Measurements from ENCODE around the gene HOXB3. TPM values are rescaled to one million over a fixed set of nuclear protein-coding genes. Genes with fewer than 3 reads are reported as not detected.
"Not testable (repeated sequence)": the region's sequence is repeated elsewhere in the genome, so short reads cannot be mapped to it uniquely, and the experiment has no call there.

Gene HOXB3
- total and polyA plus RNA-seq, 5 experiments from 2014 or later = 0.19 to 8.1 (median 7.2) TPM; not detected in 2

DNA sequence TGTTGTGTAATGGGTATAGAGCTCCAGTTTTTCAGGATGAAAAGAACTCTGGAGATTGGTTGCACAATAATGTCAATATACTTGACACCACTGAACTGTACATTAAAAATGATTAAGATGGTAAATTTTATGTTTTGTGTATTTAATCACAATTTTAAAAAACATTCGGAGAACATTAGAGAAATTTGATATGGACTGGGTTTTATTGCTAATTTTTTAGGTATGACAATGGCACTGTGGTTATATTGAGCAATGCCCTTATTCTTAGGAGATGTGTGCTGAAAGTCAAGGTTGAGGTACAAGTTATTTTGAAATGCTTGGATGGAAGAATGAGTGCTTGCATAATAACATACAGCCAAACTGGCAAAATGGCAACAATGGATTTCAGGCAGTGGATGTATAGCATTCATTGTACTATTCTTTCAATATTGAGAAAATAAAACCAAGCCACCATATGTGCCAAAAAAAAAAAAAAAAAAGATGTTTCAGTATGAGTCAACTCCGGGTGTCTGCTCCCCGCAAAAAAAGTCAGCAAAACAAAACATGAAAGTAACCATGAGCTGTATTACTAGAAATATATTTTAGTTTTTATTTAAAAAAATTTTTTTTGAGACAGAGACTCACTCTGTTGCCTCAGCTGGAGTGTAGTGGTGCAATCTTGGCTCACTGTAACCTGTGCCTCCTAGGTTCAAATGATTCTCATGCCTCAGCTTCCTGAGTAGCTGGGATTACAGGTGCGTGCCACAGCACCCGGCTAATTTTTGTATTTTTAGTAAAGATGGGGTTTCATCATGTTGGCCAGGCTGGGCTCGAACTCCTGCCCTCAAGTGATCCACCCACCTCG lies 79.1 kb downstream of the HOXB3 start:
- H3K27ac Mint-ChIP-seq = peak overlapping the region in 3 of 10 donors; percentile 9 to 51 (median 22)
- POLR2A ChIA-PET = interaction anchor here (0.7 kb wide), 1 partner anchor 42 kb away, joined by 3 read pairs; no protein-coding TSS in a partner anchor
- H3K36me3 Mint-ChIP-seq = no peaks in the 10 kb centered on the region
- DNase-seq = peak in 1 of 10 donors; percentile 13
- no peaks in the 10 kb centered on the region for H3K9me3 Mint-ChIP-seq
- peaks cover 11 to 36% (median 14%) of the 10 kb centered on the region in 5 donors for H3K27me3 Mint-ChIP-seq
- peaks cover 7 to 42% (median 20%) of the 10 kb centered on the region in 4 donors for H3K4me1 Mint-ChIP-seq
- peak overlapping the region in 1 of 10 donors; percentile 9 for H3K4me3 Mint-ChIP-seq
- peak in 1 of 2 donors; percentile 57 for ATAC-seq

DNA sequence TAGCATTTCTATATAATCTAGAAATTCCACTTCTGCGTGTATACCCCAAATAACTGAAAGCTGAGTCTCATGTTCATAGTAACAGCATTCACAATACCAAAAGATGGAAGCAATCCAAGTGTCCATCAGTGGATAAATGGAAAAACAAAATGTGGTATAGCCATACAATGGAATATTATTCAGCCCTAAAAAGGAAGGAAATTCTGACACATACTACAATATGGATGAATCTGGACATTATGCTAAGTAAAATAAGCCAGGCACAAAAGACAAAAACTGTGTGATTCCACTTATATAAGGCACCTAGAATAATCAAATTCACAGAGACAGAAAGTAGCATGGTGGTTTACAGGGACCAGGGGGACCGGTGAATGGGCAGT lies 79.7 kb downstream of the HOXB3 start:
- POLR2A ChIA-PET = no interaction called here
- Mint-ChIP-seq H3K4me3 (no peak overlapping the region), H3K27ac (peak overlapping the region in 1 of 10 donors; percentile 9), H3K9me3 (no peaks in the 10 kb centered on the region), H3K27me3 (peaks cover 6 to 30% (median 12%) of the 10 kb centered on the region in 5 donors), H3K36me3 (no peaks in the 10 kb centered on the region), H3K4me1 (peaks cover 7 to 48% (median 20%) of the 10 kb centered on the region in 4 donors)
- ATAC-seq (no peak), DNase-seq (no peak)

DNA sequence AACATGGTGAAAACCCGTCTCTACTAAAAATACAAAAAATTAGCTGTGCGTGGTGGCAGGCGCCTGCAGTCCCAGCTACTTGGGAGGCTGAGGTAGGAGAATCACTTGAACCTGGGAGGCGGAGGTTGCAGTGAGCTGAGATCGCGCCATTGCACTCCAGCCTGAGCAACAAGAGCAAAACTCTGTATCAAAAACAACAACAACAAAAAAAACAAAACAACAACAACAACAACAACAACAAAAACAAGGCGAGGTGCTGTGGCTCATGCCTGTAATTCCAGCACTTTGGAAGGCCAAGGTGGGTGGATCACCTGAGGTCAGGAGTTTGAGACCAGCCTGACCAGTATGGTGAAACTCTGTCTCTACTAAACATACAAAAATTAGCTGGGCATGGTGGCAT lies 80.3 kb downstream of the HOXB3 start:
- H3K4me3 Mint-ChIP-seq, H3K9me3 Mint-ChIP-seq, ATAC-seq, DNase-seq, H3K27ac Mint-ChIP-seq, H3K36me3 Mint-ChIP-seq: not testable (repeated sequence)
- POLR2A ChIA-PET = interaction anchor here (0.6 kb wide), 2 partner anchors 11 to 30 kb away, joined by 3 to 4 read pairs; no protein-coding TSS in a partner anchor
- H3K27me3 Mint-ChIP-seq = peaks cover 0 to 23% (median 7%) of the 10 kb centered on the region in 5 donors
- peaks cover 7 to 50% (median 20%) of the 10 kb centered on the region in 4 donors for H3K4me1 Mint-ChIP-seq

DNA sequence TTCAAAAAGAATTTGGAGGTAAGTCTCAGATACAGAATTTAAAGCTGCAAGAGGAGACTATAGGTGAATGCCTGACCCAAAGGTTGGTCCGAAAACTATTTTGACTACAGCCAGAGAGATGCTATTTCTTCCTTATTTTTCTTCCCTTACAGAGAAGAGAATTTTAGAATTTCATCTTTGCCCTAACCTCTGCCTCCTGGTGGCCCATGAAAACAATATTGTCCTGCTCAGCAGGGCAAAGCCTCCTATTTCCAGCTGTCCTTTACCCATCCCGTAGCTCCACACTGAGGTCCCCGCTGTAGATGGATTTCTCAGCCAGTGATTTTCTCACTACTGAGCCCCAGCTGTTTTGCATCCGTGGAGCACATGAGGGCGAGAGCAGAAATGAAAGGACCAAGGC lies 83.8 kb downstream of the HOXB3 start:
- POLR2A ChIA-PET = no interaction called here
- no peaks in the 10 kb centered on the region for H3K36me3 Mint-ChIP-seq
- H3K4me1 Mint-ChIP-seq = peaks cover 0 to 20% (median 2%) of the 10 kb centered on the region in 4 donors
- DNase-seq = no peak
- H3K4me3 Mint-ChIP-seq = no peak overlapping the region
- no peaks in the 10 kb centered on the region for H3K9me3 Mint-ChIP-seq
- no peak for ATAC-seq
- peaks cover 5 to 35% (median 14%) of the 10 kb centered on the region in 5 donors for H3K27me3 Mint-ChIP-seq
- peak overlapping the region in 3 of 10 donors; percentile 9 to 82 (median 76) for H3K27ac Mint-ChIP-seq

DNA sequence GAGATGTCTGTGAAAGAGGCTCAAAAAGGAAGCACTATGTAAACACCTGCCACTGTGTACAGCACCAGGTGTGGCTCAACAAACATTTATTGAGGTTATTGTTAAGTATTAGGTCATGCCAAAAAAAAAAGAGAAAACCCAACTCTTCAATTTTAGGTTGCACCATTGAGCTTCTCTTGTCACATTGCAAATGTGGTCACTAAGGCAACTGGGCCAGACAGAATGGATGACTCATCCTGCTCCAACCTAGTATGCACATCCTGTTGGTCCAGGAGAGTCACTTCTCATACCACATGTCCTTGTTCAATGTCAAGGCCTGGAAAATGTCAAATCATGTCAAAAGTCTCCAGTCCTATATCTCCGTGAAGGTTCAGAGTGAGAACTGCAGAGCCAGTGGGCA lies 84.3 kb downstream of the HOXB3 start:
- Mint-ChIP-seq H3K4me1 (peaks cover 0 to 16% (median under 1%) of the 10 kb centered on the region in 4 donors), H3K4me3 (no peak overlapping the region)
- POLR2A ChIA-PET = no interaction called here

DNA sequence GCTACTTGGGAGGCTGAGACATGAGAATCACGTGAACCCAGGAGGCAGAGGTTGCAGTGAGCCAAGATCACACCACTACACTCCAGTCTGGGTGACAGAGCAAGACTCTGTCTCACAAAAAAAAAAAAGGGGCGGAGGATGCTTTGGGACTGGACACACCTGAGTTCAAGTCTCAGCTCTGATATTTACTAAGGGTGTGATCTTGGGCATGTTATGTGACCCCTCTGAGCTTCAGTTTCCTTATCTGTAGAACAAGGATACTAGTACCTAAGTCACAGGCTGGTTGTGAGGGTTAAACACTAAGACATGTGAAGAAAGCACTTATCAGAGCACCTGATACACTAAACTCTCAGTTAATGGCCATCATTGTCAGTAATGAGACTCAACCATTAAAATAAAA lies 85.1 kb downstream of the HOXB3 start:
- Mint-ChIP-seq H3K36me3 (no peaks in the 10 kb centered on the region), H3K27ac (peak overlapping the region in 4 of 10 donors; percentile 3 to 76 (median 58)), H3K4me3 (no peak overlapping the region), H3K9me3 (no peaks in the 10 kb centered on the region), H3K27me3 (peaks cover 6 to 44% (median 14%) of the 10 kb centered on the region in 5 donors), H3K4me1 (peaks cover 0 to 13% (median 0%) of the 10 kb centered on the region in 4 donors)
- DNase-seq = no peak
- ATAC-seq = no peak
- POLR2A ChIA-PET = interaction anchor here (0.6 to 1.3 kb wide), 2 partner anchors 36 to 64 kb away, joined by 3 read pairs; no protein-coding TSS in a partner anchor

More for the DNA sequence above, 84.3 kb downstream of the HOXB3 start:
- no peaks in the 10 kb centered on the region for H3K9me3 Mint-ChIP-seq
- peak overlapping the region in 3 of 10 donors; percentile 9 to 82 (median 76) for H3K27ac Mint-ChIP-seq
- DNase-seq = peak in 1 of 10 donors; percentile 12
- peaks cover 6 to 36% (median 14%) of the 10 kb centered on the region in 5 donors for H3K27me3 Mint-ChIP-seq
- no peaks in the 10 kb centered on the region for H3K36me3 Mint-ChIP-seq
- peak; percentile 72 to 82 for ATAC-seq

DNA sequence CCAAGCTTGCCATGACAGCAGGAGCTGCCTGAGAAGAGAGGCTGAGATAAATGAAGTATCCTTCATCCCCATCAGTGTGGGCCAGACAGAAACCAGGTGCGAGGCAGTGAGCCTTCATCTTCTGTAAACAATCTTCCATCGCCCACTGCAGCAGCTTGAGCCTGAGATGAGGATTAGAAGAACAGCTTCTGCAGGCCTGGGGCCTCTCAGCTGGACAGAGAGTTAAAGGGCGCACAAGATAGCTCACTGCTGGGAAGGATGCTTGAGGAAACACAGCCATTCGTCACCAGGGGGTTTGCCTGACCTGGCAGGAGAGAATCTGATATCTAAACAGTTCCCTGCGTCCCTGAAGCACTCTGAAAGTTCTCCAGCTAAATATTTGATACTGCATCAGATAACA lies 86.3 kb downstream of the HOXB3 start:
- Mint-ChIP-seq H3K27ac (peak overlapping the region in 1 of 10 donors; percentile 63), H3K9me3 (no peaks in the 10 kb centered on the region), H3K4me3 (no peak overlapping the region), H3K4me1 (peaks cover 0 to 13% (median 0%) of the 10 kb centered on the region in 4 donors), H3K36me3 (no peaks in the 10 kb centered on the region), H3K27me3 (peaks cover 8 to 45% (median 14%) of the 10 kb centered on the region in 5 donors)
- ATAC-seq = no peak
- POLR2A ChIA-PET = interaction anchor here (1.3 kb wide), 1 partner anchor 38 kb away, joined by 3 read pairs; no protein-coding TSS in a partner anchor
- DNase-seq = no peak

DNA sequence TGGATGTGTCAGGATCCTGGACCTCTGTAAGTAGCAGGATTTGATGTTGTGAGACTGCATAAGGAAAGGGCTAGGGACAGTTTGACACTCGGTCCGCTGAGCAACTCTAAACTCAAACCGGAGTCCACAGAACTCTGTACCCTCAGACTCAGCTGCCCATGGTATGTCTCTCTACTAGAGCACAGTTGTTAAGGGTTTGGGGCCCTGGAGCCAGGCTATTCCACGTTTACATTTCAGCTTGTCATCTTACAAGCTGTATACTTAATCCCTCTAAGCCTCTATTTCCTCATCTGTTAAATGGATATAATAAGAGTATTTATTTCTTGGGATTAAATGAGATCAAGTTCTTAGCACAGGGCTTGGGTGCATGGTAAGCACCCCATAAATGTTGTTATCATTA lies 87.1 kb downstream of the HOXB3 start:
- Mint-ChIP-seq H3K4me1 (peaks cover 0 to 13% (median 0%) of the 10 kb centered on the region in 4 donors), H3K9me3 (no peaks in the 10 kb centered on the region), H3K27ac (peak overlapping the region in 1 of 10 donors; percentile 63)

DNA sequence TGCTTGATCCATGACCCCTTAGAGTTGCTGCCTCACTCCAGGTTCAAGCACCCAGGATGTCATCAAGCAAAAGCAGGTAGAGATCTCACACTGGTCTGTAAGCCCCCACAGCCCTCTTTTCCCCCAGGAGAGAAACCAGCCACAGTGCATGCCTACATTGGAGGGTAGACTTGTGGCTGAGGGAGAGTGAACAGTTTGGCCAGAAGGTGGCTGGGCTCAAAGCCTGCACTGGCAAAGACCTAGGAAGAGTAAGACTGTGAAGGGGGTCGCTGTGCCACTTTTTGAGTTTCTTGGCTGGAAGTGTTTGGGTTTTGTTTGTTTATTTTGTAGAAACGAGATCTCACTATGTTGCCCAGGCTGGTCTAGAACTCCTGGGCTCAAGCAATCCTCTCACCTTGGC lies 87.7 kb downstream of the HOXB3 start:
- Mint-ChIP-seq H3K9me3 (no peaks in the 10 kb centered on the region), H3K27me3 (peaks cover 8 to 38% (median 14%) of the 10 kb centered on the region in 5 donors), H3K27ac (no peak overlapping the region), H3K4me1 (peaks cover 0 to 13% (median 0%) of the 10 kb centered on the region in 4 donors), H3K36me3 (no peaks in the 10 kb centered on the region), H3K4me3 (no peak overlapping the region)
- POLR2A ChIA-PET = interaction anchor here (1.4 kb wide), 1 partner anchor 39 kb away, joined by 8 read pairs; no protein-coding TSS in a partner anchor
- no peak for ATAC-seq
- no peak for DNase-seq

More for the DNA sequence above, 87.1 kb downstream of the HOXB3 start:
- H3K36me3 Mint-ChIP-seq = no peaks in the 10 kb centered on the region
- no peak for ATAC-seq
- POLR2A ChIA-PET = no interaction called here
- no peak for DNase-seq
- peaks cover 8 to 38% (median 14%) of the 10 kb centered on the region in 5 donors for H3K27me3 Mint-ChIP-seq
- H3K4me3 Mint-ChIP-seq = no peak overlapping the region

DNA sequence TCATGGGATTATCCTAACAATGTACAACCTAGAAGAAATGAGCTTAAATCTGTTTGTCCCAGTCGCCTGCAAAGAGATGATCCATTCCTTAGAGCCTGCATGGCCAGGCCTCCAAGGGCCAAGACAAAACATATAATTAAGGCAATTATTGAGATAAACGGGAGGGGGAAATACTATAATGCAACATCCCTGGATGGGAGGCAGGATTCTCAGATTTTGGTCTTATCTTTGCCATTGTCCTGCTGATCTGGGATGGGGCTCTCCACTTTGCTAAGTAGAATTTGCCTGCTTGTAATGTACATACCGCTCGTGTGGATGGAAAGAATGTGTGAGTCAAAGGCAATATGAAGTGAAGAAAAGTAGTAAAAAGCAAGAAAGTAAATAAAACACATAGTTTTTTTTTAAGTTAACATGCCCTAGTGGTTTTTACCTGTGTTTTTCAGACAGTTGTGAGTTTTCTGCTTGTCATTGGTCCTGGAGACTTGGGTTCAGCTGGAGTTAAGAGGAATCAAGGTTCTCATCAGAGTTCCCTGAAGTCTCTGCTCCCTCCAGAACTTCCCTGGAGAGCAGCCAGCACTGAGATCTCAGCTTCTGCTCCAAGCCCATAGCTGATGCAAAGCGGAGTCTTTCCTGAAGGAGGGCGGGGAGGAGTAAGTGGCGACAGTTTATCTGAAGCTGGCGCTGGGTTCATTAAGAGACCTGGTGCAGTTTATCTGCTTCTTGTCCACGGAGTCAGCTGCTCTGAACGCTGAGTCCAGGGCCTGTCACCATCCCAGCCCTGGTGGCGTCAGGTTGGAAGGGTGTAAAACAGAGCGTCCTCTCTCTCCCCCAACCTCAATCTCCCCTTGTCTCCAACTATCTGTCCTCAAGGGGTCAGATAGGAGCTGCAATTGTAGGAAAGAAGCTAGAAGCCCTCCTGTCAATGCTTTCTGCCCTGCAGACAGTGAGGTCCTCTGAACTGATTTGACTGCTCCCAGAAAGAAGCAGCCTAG lies 89.3 kb downstream of the HOXB3 start:
- H3K27me3 Mint-ChIP-seq = peaks cover 11 to 38% (median 14%) of the 10 kb centered on the region in 5 donors
- POLR2A ChIA-PET = interaction anchor here (0.5 to 1.4 kb wide), 3 partner anchors 36 to 88 kb away, joined by 3 to 8 read pairs (median 4); no protein-coding TSS in a partner anchor

DNA sequence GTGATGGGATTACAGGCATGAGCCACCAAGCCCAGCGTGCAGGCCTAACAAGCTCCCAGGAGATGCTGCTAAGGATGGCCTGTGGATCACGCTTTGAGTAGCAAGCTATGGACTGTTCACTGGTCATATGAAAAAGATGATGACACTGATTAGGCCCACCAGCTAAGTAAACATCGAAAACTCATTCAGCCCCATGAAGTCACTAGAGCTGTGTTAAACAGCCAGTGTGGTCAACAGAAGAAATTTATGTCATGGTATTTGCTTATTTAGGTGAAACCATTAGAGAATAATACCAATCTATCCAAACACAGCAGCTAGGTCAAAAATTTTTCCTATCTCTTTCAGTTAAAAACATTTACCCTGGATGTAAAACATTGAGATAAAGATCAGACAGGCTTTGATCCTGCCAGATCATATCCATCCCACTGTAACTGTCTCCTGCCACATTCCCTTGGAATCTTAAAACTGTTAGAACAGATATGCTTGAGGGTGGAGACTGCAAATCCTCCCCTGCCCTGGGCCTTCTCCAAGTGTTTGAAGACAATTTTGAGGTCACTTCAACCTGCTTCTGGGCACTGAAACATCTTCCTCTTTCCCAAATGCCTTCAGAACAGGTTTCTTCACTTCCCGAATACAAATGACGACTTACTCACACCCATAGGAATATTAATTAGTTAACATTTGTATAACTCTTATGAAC lies 90.2 kb downstream of the HOXB3 start:
- peaks cover 11 to 40% (median 14%) of the 10 kb centered on the region in 5 donors for H3K27me3 Mint-ChIP-seq
- H3K27ac Mint-ChIP-seq = no peak overlapping the region
- H3K9me3 Mint-ChIP-seq = no peaks in the 10 kb centered on the region
- ATAC-seq (no peak), DNase-seq (no peak)
- no peaks in the 10 kb centered on the region for H3K4me1 Mint-ChIP-seq
- no peak overlapping the region for H3K4me3 Mint-ChIP-seq
- POLR2A ChIA-PET = interaction anchor here (0.6 kb wide), 1 partner anchor 14 kb away, joined by 3 read pairs; no protein-coding TSS in a partner anchor
- no peaks in the 10 kb centered on the region for H3K36me3 Mint-ChIP-seq

More for the DNA sequence above, 89.3 kb downstream of the HOXB3 start:
- Mint-ChIP-seq H3K9me3 (no peaks in the 10 kb centered on the region), H3K36me3 (no peaks in the 10 kb centered on the region), H3K4me3 (no peak overlapping the region), H3K4me1 (peaks cover 0 to 6% (median 0%) of the 10 kb centered on the region in 4 donors), H3K27ac (no peak overlapping the region)
- DNase-seq (peak in 1 of 10 donors; percentile 15), ATAC-seq (peak; percentile 36 to 61)
